ENCODE results near the gene TRAF6.
"Not testable (repeated sequence)": the region's sequence is repeated elsewhere in the genome, so short reads cannot be mapped to it uniquely, and the experiment has no call there.

TRAF6 gene

GRCh38 chr11:36492724-36493304 lies 17.3 kb downstream of the TRAF6 start:
- DNase-seq (ENCODE audit: low read depth): no peak

- DNase-seq (ENCODE audit: low read depth): no peak
Measured at GRCh38 chr11:36490026-36490806, 19.9 kb downstream of the TRAF6 start.

GRCh38 chr11:36488096-36488495 lies 22.0 kb downstream of the TRAF6 start:
- DNase-seq (ENCODE audit: low read depth): no peak

GRCh38 chr11:36487619-36488018 lies 22.5 kb downstream of the TRAF6 start:
- DNase-seq (ENCODE audit: low read depth): no peak

- no peak for DNase-seq (ENCODE audit: low read depth)
Measured at GRCh38 chr11:36485298-36486002, 24.6 kb downstream of the TRAF6 start.

GRCh38 chr11:36483042-36483441 lies 27.0 kb downstream of the TRAF6 start:
- DNase-seq (ENCODE audit: low read depth): not testable (repeated sequence)

- DNase-seq (ENCODE audit: low read depth): no peak
Measured at GRCh38 chr11:36480833-36481232, 29.2 kb downstream of the TRAF6 start.

GRCh38 chr11:36478700-36479329 lies 31.3 kb downstream of the TRAF6 start:
- no peak for DNase-seq (ENCODE audit: low read depth)

- no peak for DNase-seq (ENCODE audit: low read depth)
Measured at GRCh38 chr11:36475192-36475591, 34.9 kb downstream of the TRAF6 start.

GRCh38 chr11:36471577-36471976 lies 38.5 kb downstream of the TRAF6 start:
- DNase-seq (ENCODE audit: low read depth): no peak

GRCh38 chr11:36469881-36470802 lies 39.9 kb downstream of the TRAF6 start:
- DNase-seq (ENCODE audit: low read depth): no peak

GRCh38 chr11:36469063-36469462 lies 41.0 kb downstream of the TRAF6 start:
- DNase-seq (ENCODE audit: low read depth): no peak

GRCh38 chr11:36467916-36468315 lies 42.2 kb downstream of the TRAF6 start:
- DNase-seq (ENCODE audit: low read depth): no peak

- no peak for DNase-seq (ENCODE audit: low read depth)
Measured at GRCh38 chr11:36467012-36467411, 43.1 kb downstream of the TRAF6 start.

GRCh38 chr11:36465449-36466163 lies 44.5 kb downstream of the TRAF6 start:
- DNase-seq (ENCODE audit: low read depth): no peak

GRCh38 chr11:36464720-36465119 lies 45.4 kb downstream of the TRAF6 start:
- DNase-seq (ENCODE audit: low read depth): no peak

GRCh38 chr11:36463781-36464180 lies 46.3 kb downstream of the TRAF6 start:
- DNase-seq (ENCODE audit: low read depth): no peak

- no peak for DNase-seq (ENCODE audit: low read depth)
Measured at GRCh38 chr11:36462321-36462720, 47.8 kb downstream of the TRAF6 start.

GRCh38 chr11:36460220-36460619 lies 49.9 kb downstream of the TRAF6 start:
- DNase-seq (ENCODE audit: low read depth): no peak

GRCh38 chr11:36459046-36459445 lies 51.0 kb downstream of the TRAF6 start:
- no peak for DNase-seq (ENCODE audit: low read depth)

Measured in stimulated activated CD8-positive, alpha-beta memory T cell treated with anti-CD3 and anti-CD28 coated beads, Interleukin-15, amount 100 ng/mL, for 1 hour (primary cell).